GM23338 (cell line): Measurements from ENCODE around the gene FFAR3. TPM values are rescaled to one million over a fixed set of nuclear protein-coding genes. Genes with fewer than 3 reads are reported as not detected.
"Not testable (repeated sequence)": the region's sequence is repeated elsewhere in the genome, so short reads cannot be mapped to it uniquely, and the experiment has no call there.

Experiments
- ATAC-seq: fragments of 200-7000 bp; cut with Tn5 transposase; 3 replicates; pipeline ENCODE4 v1.9.1; 2020
- DNase-seq: peaks from one replicate; pipeline ENCODE4 v3.0.0-alpha.2; 2015; ENCODE audit warnings: low spot score
- H2AFZ ChIP-seq: fragments of 200-600 bp; sonication (generic); 2 replicates; pipeline ENCODE4 v1.8.0; 2016; ENCODE audit warnings: antibody characterized with exemption, mild to moderate bottlenecking, moderate library complexity
- H3F3A ChIP-seq: fragments of 200-600 bp; sonication (generic); replicated peaks from 2 replicates; pipeline ENCODE4 v1.8.0; 2017; ENCODE audit warnings: antibody characterized with exemption, mixed run types, low read depth
- H3K27ac ChIP-seq: fragments of 200-600 bp; sonication (generic); 2 replicates; pipeline ENCODE4 v1.6.1; 2016; ENCODE audit warnings: low read depth
- H3K27me3 ChIP-seq: fragments of 200-600 bp; sonication (generic); 2 replicates; pipeline ENCODE4 v1.8.0; 2016; ENCODE audit warnings: mild to moderate bottlenecking, mixed run types, moderate library complexity; ENCODE audit not compliant: insufficient read depth
- H3K36me3 ChIP-seq: fragments of 200-600 bp; sonication (generic); 2 replicates; pipeline ENCODE4 v1.8.0; 2016; ENCODE audit warnings: mild to moderate bottlenecking; ENCODE audit not compliant: insufficient read depth
- H3K4me1 ChIP-seq: fragments of 200-600 bp; sonication (generic); 2 replicates; pipeline ENCODE4 v1.8.0; 2016; ENCODE audit warnings: mild to moderate bottlenecking, moderate library complexity; ENCODE audit not compliant: insufficient read depth
- H3K4me2 ChIP-seq: fragments of 200-600 bp; sonication (generic); 2 replicates; pipeline ENCODE4 v1.7.1; 2017; ENCODE audit warnings: mixed run types
- H3K4me3 ChIP-seq: fragments of 200-600 bp; sonication (generic); 2 replicates; pipeline ENCODE4 v1.6.1; 2016; ENCODE audit warnings: mixed run types
- H3K79me2 ChIP-seq: fragments of 200-600 bp; sonication (generic); replicated peaks from 2 replicates; pipeline ENCODE4 v1.8.0; 2017; ENCODE audit warnings: mild to moderate bottlenecking; ENCODE audit not compliant: insufficient read depth
- H3K9me2 ChIP-seq: fragments of 200-600 bp; sonication (generic); 2 replicates; pipeline ENCODE4 v1.8.0; 2017; ENCODE audit not compliant: insufficient read depth
- H4K20me1 ChIP-seq: fragments of 200-600 bp; sonication (generic); replicated peaks from 2 replicates; pipeline ENCODE4 v1.8.0; 2017; ENCODE audit warnings: mild to moderate bottlenecking; ENCODE audit not compliant: insufficient read depth
- H3K27ac Mint-ChIP-seq: 2 replicates; pipeline ENCODE4 v1.8.0; 2020; ENCODE audit warnings: inconsistent platforms, mild to moderate bottlenecking, moderate library complexity, mixed read lengths
- H3K27me3 Mint-ChIP-seq: 3 replicates; pipeline ENCODE4 v1.8.0; 2022; ENCODE audit warnings: low read depth, mild to moderate bottlenecking, moderate library complexity, mixed read lengths, inconsistent platforms; ENCODE audit not compliant: insufficient read depth, poor library complexity
- H3K36me3 Mint-ChIP-seq: 3 replicates; pipeline ENCODE4 v1.8.0; 2021; ENCODE audit warnings: low read depth, mild to moderate bottlenecking, inconsistent platforms, moderate library complexity, mixed read lengths
- H3K4me1 Mint-ChIP-seq: 3 replicates; pipeline ENCODE4 v1.8.0; 2020; ENCODE audit warnings: mild to moderate bottlenecking, inconsistent platforms, mixed read lengths
- H3K4me3 Mint-ChIP-seq: 3 replicates; pipeline ENCODE4 v1.8.0; 2021; ENCODE audit warnings: moderate library complexity, mild to moderate bottlenecking, inconsistent platforms, mixed read lengths
- H3K9me3 Mint-ChIP-seq: 3 replicates; pipeline ENCODE4 v1.8.0; 2020; ENCODE audit warnings: moderate library complexity, mild to moderate bottlenecking, inconsistent platforms, mixed read lengths
- EZH2 ChIP-seq: fragments of 200-600 bp; sonication (generic); IDR thresholded peaks from one replicate; pipeline ENCODE4 v1.8.0; 2017; ENCODE audit warnings: antibody characterized with exemption, mild to moderate bottlenecking, low read depth; ENCODE audit not compliant: unreplicated experiment
- EZH2phosphoT487 ChIP-seq: fragments of 200-600 bp; sonication (generic); IDR thresholded peaks from one replicate; pipeline ENCODE4 v1.8.1; 2018; ENCODE audit warnings: antibody characterized with exemption; ENCODE audit not compliant: unreplicated experiment
- JUNB ChIP-seq: IDR thresholded peaks from one replicate; pipeline ENCODE4 v1.6.1; 2016; ENCODE audit warnings: antibody characterized with exemption; ENCODE audit not compliant: unreplicated experiment
- ZNF114 ChIP-seq: fragments of 250-450 bp; sonication (Bioruptor Pico); IDR thresholded peaks from 2 replicates; pipeline ENCODE4 v1.5.0; 2020; ENCODE audit warnings: mild to moderate bottlenecking, moderate library complexity
- polyA plus RNA-seq: library from polyadenylated mRNA; unstranded; fragments of >200 nt; fragmentation: Nextera tagmentation; extraction: Ambion mirVana; gene quantifications from 2 replicates; pipeline ENCODE4 v1.2.1, GENCODE V29; 2016
- total RNA-seq: library from RNA; depleted of rRNA; stranded (reverse); fragments of >200 nt; shearing (Covaris generic); gene quantifications from 2 replicates; pipeline ENCODE4 v1.2.3, GENCODE V29; 2014
- TF ChIP-seq, protein P1 (sequence below): fragments of 250-450 bp; sonication (Bioruptor Pico); IDR thresholded peaks from 2 replicates; pipeline ENCODE4 v1.5.0; 2020; ENCODE audit warnings: mild to moderate bottlenecking, moderate library complexity
- TF ChIP-seq, protein P2 (sequence below), 2 experiments: fragments of 200-600 bp in 1 of 2; sonication (generic) in 1 of 2; conservative IDR thresholded peaks; 2 replicates each; pipeline versions ENCODE4 v1.5.1 to v1.6.1; 2016 to 2017; ENCODE audit warnings: antibody characterized with exemption in 2 of 2, low read depth in 2 of 2, mild to moderate bottlenecking in 2 of 2, moderate library complexity in 1 of 2

The FFAR3 gene
- total and polyA plus RNA-seq, 2 experiments from 2014 or later = 0.35 TPM; not detected in 1

DNA sequence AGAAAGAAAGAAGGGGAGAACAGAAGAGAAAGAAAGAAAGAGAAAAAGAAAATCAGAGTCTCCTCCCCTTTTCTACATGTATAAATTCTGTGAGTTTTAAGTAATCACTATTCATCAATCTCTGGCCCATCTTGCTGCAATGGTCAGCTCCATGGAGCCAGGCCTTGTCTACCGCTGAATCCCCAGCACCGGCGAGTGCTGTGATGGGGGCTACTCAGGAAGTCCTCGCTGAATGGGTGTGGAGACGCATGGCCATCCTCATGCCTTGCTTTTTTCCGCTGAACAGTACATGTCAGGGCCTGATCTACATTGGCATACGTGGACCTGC, 42.5 kb downstream of the FFAR3 start (continued):
- TF ChIP-seq, protein P1, sequence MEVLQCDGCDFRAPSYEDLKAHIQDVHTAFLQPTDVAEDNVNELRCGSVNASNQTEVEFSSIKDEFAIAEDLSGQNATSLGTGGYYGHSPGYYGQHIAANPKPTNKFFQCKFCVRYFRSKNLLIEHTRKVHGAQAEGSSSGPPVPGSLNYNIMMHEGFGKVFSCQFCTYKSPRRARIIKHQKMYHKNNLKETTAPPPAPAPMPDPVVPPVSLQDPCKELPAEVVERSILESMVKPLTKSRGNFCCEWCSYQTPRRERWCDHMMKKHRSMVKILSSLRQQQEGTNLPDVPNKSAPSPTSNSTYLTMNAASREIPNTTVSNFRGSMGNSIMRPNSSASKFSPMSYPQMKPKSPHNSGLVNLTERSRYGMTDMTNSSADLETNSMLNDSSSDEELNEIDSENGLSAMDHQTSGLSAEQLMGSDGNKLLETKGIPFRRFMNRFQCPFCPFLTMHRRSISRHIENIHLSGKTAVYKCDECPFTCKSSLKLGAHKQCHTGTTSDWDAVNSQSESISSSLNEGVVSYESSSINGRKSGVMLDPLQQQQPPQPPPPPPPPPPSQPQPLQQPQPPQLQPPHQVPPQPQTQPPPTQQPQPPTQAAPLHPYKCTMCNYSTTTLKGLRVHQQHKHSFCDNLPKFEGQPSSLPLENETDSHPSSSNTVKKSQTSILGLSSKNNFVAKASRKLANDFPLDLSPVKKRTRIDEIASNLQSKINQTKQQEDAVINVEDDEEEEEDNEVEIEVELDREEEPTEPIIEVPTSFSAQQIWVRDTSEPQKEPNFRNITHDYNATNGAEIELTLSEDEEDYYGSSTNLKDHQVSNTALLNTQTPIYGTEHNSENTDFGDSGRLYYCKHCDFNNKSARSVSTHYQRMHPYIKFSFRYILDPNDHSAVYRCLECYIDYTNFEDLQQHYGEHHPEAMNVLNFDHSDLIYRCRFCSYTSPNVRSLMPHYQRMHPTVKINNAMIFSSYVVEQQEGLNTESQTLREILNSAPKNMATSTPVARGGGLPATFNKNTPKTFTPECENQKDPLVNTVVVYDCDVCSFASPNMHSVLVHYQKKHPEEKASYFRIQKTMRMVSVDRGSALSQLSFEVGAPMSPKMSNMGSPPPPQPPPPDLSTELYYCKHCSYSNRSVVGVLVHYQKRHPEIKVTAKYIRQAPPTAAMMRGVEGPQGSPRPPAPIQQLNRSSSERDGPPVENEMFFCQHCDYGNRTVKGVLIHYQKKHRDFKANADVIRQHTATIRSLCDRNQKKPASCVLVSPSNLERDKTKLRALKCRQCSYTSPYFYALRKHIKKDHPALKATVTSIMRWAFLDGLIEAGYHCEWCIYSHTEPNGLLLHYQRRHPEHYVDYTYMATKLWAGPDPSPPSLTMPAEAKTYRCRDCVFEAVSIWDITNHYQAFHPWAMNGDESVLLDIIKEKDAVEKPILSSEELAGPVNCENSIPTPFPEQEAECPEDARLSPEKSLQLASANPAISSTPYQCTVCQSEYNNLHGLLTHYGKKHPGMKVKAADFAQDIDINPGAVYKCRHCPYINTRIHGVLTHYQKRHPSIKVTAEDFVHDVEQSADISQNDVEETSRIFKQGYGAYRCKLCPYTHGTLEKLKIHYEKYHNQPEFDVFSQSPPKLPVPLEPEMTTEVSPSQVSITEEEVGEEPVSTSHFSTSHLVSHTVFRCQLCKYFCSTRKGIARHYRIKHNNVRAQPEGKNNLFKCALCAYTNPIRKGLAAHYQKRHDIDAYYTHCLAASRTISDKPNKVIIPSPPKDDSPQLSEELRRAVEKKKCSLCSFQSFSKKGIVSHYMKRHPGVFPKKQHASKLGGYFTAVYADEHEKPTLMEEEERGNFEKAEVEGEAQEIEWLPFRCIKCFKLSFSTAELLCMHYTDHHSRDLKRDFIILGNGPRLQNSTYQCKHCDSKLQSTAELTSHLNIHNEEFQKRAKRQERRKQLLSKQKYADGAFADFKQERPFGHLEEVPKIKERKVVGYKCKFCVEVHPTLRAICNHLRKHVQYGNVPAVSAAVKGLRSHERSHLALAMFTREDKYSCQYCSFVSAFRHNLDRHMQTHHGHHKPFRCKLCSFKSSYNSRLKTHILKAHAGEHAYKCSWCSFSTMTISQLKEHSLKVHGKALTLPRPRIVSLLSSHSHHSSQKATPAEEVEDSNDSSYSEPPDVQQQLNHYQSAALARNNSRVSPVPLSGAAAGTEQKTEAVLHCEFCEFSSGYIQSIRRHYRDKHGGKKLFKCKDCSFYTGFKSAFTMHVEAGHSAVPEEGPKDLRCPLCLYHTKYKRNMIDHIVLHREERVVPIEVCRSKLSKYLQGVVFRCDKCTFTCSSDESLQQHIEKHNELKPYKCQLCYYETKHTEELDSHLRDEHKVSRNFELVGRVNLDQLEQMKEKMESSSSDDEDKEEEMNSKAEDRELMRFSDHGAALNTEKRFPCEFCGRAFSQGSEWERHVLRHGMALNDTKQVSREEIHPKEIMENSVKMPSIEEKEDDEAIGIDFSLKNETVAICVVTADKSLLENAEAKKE = no peak

DNA sequence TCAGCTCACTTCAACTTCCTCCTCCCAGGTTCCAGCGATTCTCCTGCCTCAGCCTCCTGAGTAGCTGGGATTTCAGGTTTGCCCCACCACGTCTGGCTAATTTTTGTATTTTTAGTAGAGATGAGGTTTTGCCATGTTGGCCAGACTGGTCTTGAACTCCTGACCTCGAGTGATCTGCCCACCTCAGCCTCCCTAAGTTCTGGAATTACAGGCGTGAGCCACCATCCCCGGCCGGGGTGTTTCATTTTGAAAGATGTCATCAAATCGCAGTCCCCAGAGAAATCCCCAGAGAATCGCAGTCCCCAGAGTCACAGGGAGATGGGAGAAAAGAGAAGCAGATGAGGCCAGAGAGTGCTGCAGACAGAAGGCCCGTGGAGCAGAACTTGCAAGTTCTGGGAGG, 43.2 kb downstream of the FFAR3 start:
- not testable (repeated sequence) for H3K27ac ChIP-seq, DNase-seq, H3K79me2 ChIP-seq, ATAC-seq, H3K27ac Mint-ChIP-seq, H3K4me3 ChIP-seq, H3F3A ChIP-seq, H2AFZ ChIP-seq, H3K9me3 Mint-ChIP-seq, H3K36me3 Mint-ChIP-seq, H3K4me2 ChIP-seq, H3K36me3 ChIP-seq, H3K9me2 ChIP-seq, H3K4me1 ChIP-seq, H3K4me3 Mint-ChIP-seq, H3K27me3 ChIP-seq, H3K4me1 Mint-ChIP-seq, H4K20me1 ChIP-seq
- peaks cover 15% of the 10 kb centered on the region for H3K27me3 Mint-ChIP-seq

DNA sequence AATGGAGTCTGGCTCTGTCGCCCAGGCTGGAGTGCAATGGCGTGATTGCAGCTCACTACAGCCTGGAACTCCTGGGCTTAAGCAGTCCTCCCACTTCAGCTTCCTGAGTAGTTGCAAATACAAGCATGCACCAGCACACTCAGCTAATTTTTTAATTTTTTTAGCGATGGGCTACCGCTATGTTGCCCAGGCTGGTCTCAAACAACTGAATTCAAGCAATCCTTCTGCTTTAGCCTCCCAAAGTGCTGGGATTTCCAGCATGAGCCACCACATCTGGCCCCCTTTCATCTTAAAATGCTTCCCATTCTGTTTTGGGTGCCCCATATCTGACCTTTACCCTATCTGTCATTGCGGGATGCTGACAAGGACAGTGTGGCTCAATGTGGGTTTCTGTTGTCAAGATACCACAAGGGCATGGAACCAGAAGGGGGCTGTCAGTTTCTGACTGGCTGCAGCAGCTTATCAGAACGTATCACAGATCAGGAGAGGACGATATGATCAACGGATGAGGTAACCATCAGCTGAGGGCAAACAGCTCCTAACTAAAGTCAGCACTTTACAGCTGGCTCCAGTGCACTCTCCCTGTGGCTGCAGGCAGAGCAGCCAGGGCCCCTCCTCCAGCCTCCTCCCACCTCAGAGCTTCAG, 45.0 kb downstream of the FFAR3 start:
- H3K4me2 ChIP-seq = no peak overlapping the region
- H3K79me2 ChIP-seq = no peaks in the 10 kb centered on the region
- H2AFZ ChIP-seq = no peak overlapping the region
- Mint-ChIP-seq H3K4me1 (no peaks in the 10 kb centered on the region), H3K9me3 (peaks cover 3% of the 10 kb centered on the region; the same call in 1 of the 3 replicates), H3K27me3 (peaks cover 19% of the 10 kb centered on the region), H3K36me3 (no peaks in the 10 kb centered on the region), H3K4me3 (no peak overlapping the region), H3K27ac (no peak overlapping the region)
- no peaks in the 10 kb centered on the region for H3K9me2 ChIP-seq
- H3K27ac ChIP-seq = no peak overlapping the region
- H3F3A ChIP-seq = no peaks in the 10 kb centered on the region
- no peaks in the 10 kb centered on the region for H3K4me1 ChIP-seq
- no peak overlapping the region for H3K4me3 ChIP-seq
- no peaks in the 10 kb centered on the region for H4K20me1 ChIP-seq
- H3K27me3 ChIP-seq = no peaks in the 10 kb centered on the region
- ATAC-seq (no peak), DNase-seq (no peak)
- H3K36me3 ChIP-seq = no peaks in the 10 kb centered on the region
- TF ChIP-seq ZNF114 (no peak), EZH2 (no peak), EZH2phosphoT487 (no peak), JUNB (no peak)
- TF ChIP-seq, protein P2, sequence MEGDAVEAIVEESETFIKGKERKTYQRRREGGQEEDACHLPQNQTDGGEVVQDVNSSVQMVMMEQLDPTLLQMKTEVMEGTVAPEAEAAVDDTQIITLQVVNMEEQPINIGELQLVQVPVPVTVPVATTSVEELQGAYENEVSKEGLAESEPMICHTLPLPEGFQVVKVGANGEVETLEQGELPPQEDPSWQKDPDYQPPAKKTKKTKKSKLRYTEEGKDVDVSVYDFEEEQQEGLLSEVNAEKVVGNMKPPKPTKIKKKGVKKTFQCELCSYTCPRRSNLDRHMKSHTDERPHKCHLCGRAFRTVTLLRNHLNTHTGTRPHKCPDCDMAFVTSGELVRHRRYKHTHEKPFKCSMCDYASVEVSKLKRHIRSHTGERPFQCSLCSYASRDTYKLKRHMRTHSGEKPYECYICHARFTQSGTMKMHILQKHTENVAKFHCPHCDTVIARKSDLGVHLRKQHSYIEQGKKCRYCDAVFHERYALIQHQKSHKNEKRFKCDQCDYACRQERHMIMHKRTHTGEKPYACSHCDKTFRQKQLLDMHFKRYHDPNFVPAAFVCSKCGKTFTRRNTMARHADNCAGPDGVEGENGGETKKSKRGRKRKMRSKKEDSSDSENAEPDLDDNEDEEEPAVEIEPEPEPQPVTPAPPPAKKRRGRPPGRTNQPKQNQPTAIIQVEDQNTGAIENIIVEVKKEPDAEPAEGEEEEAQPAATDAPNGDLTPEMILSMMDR (conservative IDR thresholded peaks at IDR 0.05; ENCODE audit: low read depth in 2 of 2) = no peak
